Fibroblast of mammary gland (primary cell): Measurements from ENCODE around the gene RABGAP1L.
"Not testable (repeated sequence)": the region's sequence is repeated elsewhere in the genome, so short reads cannot be mapped to it uniquely, and the experiment has no call there.

Experiments
- DNase-seq: peaks from one replicate; pipeline ENCODE4 v3.0.0-alpha.2; 2010; ENCODE audit warnings: low read depth
- H3K4me3 ChIP-seq: 2 replicates; pipeline ENCODE4 v1.5.1; 2011; ENCODE audit warnings: low read depth, mild to moderate bottlenecking, low read length, moderate library complexity; ENCODE audit not compliant: control insufficient read depth
- TF ChIP-seq, protein P1 (sequence below): conservative IDR thresholded peaks from 2 replicates; pipeline ENCODE4 v1.5.1; 2011; ENCODE audit warnings: low read depth, low read length, inconsistent platforms; ENCODE audit not compliant: control insufficient read depth, insufficient read depth

RABGAP1L gene

DNA sequence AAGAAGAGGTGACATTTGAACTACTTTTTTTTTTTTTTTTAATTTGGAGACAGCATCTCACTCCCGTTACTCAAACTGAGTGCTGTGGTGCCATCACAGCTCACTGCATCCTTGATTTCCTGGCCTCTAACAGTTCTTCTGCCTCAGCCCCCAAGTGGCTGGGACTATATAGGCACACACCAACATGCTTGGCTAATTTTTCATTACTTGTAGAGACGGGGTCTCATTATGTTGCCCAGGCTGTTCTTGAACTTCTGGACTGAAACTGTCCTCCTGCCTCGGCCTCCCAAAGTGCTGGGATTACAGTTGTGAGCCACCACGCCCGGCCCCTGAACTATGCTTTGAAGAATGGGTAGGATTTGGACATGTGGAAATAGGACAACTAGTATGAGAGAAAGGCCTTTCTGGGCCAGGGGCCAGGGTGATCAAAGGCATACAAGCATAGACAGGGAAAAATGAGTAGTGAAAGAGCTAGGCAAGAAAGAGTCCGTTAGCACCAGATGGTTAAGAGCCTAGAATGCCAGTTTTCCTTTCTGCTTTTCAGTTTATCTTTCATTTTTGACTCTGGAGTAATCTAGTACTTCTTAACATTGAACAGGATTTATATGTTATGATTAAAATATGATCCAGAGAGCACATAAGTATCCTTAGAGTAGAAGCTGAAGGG lies 6.3 kb downstream of the RABGAP1L start:
- DNase-seq, result peak; percentile 44
- TF ChIP-seq, protein P1, sequence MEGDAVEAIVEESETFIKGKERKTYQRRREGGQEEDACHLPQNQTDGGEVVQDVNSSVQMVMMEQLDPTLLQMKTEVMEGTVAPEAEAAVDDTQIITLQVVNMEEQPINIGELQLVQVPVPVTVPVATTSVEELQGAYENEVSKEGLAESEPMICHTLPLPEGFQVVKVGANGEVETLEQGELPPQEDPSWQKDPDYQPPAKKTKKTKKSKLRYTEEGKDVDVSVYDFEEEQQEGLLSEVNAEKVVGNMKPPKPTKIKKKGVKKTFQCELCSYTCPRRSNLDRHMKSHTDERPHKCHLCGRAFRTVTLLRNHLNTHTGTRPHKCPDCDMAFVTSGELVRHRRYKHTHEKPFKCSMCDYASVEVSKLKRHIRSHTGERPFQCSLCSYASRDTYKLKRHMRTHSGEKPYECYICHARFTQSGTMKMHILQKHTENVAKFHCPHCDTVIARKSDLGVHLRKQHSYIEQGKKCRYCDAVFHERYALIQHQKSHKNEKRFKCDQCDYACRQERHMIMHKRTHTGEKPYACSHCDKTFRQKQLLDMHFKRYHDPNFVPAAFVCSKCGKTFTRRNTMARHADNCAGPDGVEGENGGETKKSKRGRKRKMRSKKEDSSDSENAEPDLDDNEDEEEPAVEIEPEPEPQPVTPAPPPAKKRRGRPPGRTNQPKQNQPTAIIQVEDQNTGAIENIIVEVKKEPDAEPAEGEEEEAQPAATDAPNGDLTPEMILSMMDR, result no peak
- H3K4me3 ChIP-seq, result no peak overlapping the region

DNA sequence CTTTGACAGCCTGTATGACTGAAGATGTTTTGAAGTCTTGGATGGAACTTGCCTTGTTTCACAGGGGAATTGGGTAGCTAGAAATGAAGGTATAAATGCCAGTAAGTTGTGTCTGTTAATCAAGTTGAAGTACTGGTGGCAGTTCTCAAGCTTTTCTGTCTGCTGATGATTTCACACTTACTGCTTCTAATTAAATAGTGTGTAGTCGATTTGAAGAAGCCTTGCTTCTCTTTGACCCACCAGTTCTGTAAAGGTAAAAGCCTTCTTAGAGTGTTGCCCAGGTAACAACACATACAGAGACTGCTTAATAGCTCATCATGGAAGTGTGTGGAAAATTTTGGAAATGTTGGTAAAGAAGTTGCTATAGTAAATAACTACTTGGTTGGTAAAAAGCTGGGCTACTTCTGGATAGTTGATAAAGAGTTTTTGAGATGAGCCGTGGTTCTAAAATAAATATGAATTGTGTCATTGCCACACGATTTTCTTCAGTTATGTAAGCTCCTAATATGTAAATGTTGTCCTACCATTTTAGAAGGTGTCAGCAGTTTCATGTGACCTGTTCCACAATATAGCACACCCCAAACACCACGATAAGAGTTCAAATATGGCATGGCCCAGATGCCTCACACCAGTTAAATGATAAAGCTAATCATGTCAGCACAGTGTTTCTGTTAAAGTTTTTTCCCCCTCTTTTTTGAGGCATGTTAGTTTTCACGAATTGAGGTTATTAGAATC lies 7.4 kb downstream of the RABGAP1L start:
- TF ChIP-seq, protein P1, result no peak
- no peak overlapping the region for H3K4me3 ChIP-seq
- no peak for DNase-seq

DNA sequence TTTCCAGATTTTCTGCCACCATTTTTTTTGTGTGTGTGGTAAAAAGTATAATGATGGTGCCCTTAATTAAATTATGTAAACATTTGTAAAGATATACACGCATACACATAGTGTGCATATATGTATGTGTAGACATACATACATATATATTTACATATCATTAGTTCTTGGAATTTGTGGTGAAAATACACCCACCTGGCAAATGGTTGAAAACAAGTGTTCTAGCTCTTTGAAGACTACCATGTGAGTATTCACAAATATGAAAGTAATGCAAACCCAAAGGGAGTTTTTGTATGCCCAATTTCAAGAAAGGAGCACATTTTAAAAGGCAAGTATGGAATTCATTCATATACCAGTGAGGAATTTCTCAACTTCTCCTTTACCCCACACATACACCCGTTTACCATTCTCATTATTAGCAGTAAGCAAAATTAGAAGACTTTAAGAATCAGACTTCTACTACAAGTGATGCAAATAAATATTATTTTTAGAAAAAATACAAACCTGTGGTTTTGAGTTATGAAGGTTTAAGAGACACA lies 8.0 kb downstream of the RABGAP1L start:
- no peak for DNase-seq
- H3K4me3 ChIP-seq, result no peak overlapping the region
- TF ChIP-seq, protein P1, result no peak

DNA sequence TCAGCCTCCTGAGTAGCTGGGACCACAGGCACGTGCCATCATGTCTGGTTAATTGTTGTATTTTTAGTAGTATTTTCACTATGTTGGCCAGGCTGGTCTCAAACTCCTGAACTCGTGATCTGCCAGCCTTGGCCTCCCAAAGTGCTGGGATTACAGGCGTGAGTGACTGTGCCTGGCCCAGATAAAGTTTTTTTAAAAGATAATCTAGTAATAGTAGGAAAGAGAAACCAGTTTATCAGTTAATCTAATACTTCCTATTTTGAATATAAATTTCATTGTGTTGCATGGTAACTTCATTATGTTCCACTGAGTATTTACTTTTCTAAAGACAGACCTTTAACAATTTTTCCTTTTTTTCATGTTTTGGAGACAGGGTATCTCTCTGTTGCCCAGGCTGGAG lies 10.0 kb downstream of the RABGAP1L start:
- no peak overlapping the region for H3K4me3 ChIP-seq
- TF ChIP-seq, protein P1, result no peak
- DNase-seq, result no peak

DNA sequence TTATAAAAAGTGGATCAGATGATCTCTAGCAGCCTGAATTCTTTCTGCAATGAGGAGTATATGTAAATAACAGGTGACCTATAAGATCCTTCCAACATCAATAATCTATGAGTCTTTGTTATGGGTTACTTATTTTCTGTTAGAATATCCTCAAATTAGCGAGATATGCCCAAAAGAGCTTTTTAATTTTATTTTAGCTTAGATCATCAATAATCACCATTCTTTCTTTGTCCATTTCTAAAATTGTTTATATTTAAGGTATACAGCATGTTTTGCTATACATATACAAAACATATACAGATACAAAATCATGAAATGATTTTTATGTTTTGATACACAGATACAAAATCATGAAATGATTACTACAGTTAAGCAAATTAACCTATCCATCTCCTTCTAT lies 11.8 kb downstream of the RABGAP1L start:
- no peak for DNase-seq
- TF ChIP-seq, protein P1, result no peak
- no peak overlapping the region for H3K4me3 ChIP-seq

DNA sequence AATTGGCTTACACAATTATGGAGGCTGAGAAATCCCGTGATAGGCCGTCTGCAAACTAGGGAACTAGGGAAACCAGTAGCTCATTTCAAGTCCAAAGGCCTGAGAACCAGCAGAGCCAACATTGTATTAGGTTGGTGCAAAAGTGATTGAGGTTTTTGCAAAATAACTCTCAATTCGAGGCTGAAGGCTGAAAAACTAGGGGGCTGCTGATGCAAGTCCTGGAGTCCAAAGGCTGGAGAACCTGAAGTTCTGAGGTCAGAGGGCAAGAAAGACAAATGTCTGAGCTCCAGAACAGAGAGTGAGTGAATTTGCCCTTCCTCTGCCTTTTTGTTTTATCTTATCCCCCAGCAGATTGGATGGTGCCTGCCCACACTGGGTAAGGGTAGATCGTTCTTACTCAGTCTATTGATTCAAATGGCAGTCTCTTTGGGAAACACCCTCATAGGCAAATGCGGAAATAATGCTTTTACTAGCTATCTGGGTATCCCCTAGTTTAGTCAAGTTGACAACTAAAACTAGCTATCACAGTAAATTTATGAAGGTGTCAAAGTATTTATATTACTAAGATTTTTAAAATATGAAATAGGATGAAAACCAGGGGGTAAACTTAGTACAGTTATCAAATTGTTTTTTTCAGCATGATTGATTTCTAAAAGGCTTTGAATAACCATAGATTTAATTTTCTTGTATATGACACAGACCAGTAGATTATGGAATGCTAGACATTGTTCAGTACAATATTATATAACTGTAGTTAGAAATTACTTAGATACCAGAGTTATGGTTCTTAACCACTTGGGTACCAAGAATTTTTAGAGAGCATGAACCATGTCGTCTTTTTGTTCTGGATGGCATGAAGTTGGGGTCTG lies 15.4 kb downstream of the RABGAP1L start:
- no peak overlapping the region for H3K4me3 ChIP-seq
- DNase-seq, result no peak
- TF ChIP-seq, protein P1, result no peak

DNA sequence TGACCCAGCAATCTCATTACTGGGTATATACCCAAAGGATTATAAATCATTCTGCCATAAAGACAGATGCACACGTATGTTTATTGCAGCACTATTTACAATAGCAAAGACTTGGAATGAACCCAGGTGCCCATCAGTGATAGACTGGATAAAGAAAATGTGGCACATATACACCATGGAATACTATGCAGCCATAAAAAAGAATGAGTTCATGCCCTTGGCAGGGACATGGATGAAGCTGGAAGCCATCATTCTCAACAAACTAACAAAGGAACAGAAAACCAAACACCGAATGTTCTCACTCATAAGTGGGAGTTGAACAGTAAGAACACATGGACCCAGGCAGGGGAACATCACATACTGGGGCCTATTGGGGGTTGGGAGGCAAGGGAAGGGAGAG lies 19.1 kb downstream of the RABGAP1L start:
- not testable (repeated sequence) for DNase-seq

More for the DNA sequence above, 19.1 kb downstream of the RABGAP1L start:
- not testable (repeated sequence) for H3K4me3 ChIP-seq
